OCI-LY3 (cell line): ENCODE data around the gene VAMP4.

Experiments
- EZH2phosphoT487 ChIP-seq: fragments of 200-600 bp; shearing (Covaris generic); IDR thresholded peaks from 2 replicates; pipeline ENCODE4 v1.6.1; 2018; ENCODE audit warnings: antibody characterized with exemption, mixed run types, low read depth
- TF ChIP-seq, protein P1 (sequence below): fragments of 200-600, 300-600 bp; sonication (generic); IDR thresholded peaks from 2 replicates; pipeline ENCODE4 v1.5.1; 2014; ENCODE audit warnings: antibody characterized with exemption, low read length, low read depth

DNA sequence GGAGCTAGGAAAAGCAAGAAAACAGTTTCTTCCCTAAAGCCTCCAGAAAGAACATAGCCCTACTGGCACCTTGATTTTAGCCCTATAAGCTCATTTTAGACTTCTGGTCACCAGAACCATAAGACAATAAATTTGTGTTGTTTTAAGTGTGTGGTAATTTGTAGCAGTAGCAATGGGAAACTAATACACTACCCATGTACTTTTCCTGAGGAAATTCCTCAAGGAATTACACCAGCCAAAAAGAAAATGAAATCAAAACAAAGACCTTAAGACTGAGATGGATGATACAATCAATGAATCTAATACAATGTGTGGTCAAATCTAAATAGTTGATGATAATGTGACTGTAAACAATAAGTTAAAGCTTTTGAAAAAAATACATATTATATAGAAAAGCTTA lies 11.8 kb downstream of the VAMP4 start:
- TF ChIP-seq, protein P1, sequence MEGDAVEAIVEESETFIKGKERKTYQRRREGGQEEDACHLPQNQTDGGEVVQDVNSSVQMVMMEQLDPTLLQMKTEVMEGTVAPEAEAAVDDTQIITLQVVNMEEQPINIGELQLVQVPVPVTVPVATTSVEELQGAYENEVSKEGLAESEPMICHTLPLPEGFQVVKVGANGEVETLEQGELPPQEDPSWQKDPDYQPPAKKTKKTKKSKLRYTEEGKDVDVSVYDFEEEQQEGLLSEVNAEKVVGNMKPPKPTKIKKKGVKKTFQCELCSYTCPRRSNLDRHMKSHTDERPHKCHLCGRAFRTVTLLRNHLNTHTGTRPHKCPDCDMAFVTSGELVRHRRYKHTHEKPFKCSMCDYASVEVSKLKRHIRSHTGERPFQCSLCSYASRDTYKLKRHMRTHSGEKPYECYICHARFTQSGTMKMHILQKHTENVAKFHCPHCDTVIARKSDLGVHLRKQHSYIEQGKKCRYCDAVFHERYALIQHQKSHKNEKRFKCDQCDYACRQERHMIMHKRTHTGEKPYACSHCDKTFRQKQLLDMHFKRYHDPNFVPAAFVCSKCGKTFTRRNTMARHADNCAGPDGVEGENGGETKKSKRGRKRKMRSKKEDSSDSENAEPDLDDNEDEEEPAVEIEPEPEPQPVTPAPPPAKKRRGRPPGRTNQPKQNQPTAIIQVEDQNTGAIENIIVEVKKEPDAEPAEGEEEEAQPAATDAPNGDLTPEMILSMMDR, result no peak
- TF ChIP-seq EZH2phosphoT487, result no peak
